ENCODE data around the gene EFCAB9. TPM values are rescaled to one million over a fixed set of nuclear protein-coding genes. Genes with fewer than 3 reads are reported as not detected.

EFCAB9 gene
- total RNA-seq, 4 donors from 2014 or later, result not detected

DNA sequence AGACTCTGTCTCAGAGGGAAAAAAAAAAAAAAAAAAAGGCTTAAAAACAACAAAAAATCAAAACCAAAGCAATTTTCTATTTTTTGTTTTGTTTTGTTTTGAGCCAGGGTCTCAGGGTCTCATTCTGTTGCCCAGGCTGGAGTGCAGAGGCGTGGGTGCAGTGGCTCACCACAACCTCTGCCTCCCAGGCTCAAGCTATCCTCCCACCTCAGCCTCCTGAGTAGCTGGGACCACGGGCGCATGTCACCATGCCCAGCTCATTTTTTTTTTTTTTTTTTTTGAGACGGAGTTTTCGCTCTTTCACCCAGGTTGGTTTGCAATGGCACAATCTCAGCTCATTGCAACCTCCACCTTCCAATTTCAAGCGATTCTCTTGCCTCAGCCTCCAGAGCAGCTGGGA lies 11.7 kb upstream of the EFCAB9 start:
- intact Hi-C loops (cut with DNase I; ENCODE audit: low total_unique reads), result no loop called here
- no peaks in the 10 kb centered on the region for H3K27me3 ChIP-seq
- DNase-seq, result no peak

DNA sequence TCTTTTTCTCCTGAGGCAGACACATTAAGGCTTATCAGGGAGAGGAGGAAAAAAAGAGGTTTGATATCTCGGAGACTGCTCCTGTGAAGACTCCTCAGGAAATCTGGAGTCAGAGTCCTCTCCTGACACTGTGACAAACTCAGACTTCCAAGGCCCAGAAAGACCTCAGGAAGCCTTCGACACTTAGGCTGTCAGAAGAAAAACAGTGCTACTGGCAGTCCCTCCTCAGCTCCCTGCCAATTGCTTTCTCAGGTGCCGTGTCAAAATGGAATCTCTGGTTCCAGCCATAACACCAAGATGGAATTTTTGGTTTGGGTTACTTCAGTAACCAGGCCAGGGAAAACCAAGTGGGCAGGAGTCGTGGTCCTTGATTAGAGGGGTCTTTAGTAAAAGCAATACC lies 10.1 kb upstream of the EFCAB9 start:
- Histone ChIP-seq H3K4me3 (no peak overlapping the region), H3K36me3 (no peaks in the 10 kb centered on the region), H3K9me3 (no peaks in the 10 kb centered on the region), H3K4me1 (no peaks in the 10 kb centered on the region), H3K27ac (no peak overlapping the region), H3K27me3 (no peaks in the 10 kb centered on the region)
- DNase-seq, result no peak
- intact Hi-C loops (cut with DNase I; ENCODE audit: low total_unique reads), result no loop called here
- no peak for TF ChIP-seq POLR2A (IDR thresholded peaks at IDR 0.05)
- TF ChIP-seq, protein P1, sequence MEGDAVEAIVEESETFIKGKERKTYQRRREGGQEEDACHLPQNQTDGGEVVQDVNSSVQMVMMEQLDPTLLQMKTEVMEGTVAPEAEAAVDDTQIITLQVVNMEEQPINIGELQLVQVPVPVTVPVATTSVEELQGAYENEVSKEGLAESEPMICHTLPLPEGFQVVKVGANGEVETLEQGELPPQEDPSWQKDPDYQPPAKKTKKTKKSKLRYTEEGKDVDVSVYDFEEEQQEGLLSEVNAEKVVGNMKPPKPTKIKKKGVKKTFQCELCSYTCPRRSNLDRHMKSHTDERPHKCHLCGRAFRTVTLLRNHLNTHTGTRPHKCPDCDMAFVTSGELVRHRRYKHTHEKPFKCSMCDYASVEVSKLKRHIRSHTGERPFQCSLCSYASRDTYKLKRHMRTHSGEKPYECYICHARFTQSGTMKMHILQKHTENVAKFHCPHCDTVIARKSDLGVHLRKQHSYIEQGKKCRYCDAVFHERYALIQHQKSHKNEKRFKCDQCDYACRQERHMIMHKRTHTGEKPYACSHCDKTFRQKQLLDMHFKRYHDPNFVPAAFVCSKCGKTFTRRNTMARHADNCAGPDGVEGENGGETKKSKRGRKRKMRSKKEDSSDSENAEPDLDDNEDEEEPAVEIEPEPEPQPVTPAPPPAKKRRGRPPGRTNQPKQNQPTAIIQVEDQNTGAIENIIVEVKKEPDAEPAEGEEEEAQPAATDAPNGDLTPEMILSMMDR (IDR thresholded peaks at IDR 0.05), result no peak

More for the DNA sequence above, 11.7 kb upstream of the EFCAB9 start:
- H3K36me3 ChIP-seq, result no peaks in the 10 kb centered on the region
- no peak overlapping the region for H3K27ac ChIP-seq
- no peaks in the 10 kb centered on the region for H3K9me3 ChIP-seq
- H3K4me1 ChIP-seq, result no peaks in the 10 kb centered on the region
- H3K4me3 ChIP-seq, result no peak overlapping the region
- TF ChIP-seq, protein P1 (IDR thresholded peaks at IDR 0.05), result no peak
- TF ChIP-seq POLR2A (IDR thresholded peaks at IDR 0.05), result no peak

DNA sequence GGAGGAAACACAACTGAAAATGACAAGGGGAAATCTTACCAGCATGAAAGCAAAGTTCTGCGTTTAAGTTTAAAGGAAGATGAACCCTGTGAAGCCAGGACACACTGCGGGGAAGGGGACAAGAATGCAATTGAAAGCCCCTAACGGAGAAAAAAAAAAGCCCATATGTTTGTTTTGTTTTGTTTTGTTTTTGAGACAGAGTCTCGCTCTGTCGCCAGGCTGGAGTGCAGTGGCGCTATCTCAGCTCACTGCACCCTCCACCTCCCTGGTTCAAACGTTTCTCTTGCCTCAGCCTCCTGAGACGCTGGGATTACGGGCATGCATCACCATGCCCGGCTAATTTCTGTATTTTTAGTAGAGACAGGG lies 8.9 kb upstream of the EFCAB9 start:
- no peak for TF ChIP-seq POLR2A (IDR thresholded peaks at IDR 0.05)
- TF ChIP-seq, protein P1 (IDR thresholded peaks at IDR 0.05), result no peak
- Histone ChIP-seq H3K36me3 (no peaks in the 10 kb centered on the region), H3K27ac (no peak overlapping the region), H3K4me3 (no peak overlapping the region), H3K4me1 (no peaks in the 10 kb centered on the region), H3K27me3 (no peaks in the 10 kb centered on the region), H3K9me3 (no peaks in the 10 kb centered on the region)
- intact Hi-C loops (cut with DNase I; ENCODE audit: low total_unique reads), result loop anchor here (5.0 kb wide), 1 partner anchor 78 kb away; no protein-coding TSS in a partner anchor
- no peak for DNase-seq

DNA sequence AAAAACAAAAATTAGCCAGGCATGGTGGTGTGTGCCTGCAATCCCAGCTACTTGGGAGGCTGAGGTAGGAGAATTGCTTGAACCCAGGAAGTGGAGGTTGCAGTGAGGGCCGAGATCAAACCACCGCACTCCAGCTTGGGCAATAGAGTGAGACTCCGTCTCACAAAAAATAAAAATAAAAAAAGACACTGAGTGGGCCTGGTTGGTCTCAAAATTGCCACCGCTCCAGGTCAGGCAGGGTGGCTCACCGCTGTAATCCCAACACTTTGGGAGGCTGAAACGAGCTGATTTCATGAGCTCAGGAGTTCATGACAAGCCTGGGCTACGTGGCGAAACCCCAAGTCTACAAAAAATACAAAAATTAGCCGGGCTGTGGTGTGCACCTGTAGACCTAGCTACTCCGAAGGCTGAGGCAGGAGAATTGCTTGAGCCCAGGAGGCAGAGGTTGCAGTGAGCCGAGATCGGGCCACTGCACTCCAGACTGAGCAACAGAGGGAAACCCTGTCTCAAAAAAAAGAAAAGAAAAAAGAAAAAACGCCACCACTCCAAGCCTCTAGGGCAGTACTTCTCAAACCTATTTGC lies 7.8 kb upstream of the EFCAB9 start:
- DNase-seq, result no peak
- Histone ChIP-seq H3K4me3 (no peak overlapping the region), H3K27ac (no peak overlapping the region)

More for the DNA sequence above, 7.8 kb upstream of the EFCAB9 start:
- intact Hi-C loops (cut with DNase I; ENCODE audit: low total_unique reads), result loop anchor here (5.0 kb wide), 1 partner anchor 79 kb away; no protein-coding TSS in a partner anchor
- Histone ChIP-seq H3K4me1 (no peaks in the 10 kb centered on the region), H3K27me3 (no peaks in the 10 kb centered on the region), H3K36me3 (no peaks in the 10 kb centered on the region), H3K9me3 (no peaks in the 10 kb centered on the region)
- no peak for TF ChIP-seq POLR2A (IDR thresholded peaks at IDR 0.05)
- TF ChIP-seq, protein P1 (IDR thresholded peaks at IDR 0.05), result no peak

All from uterus (tissue), 4 donors.